Ovary (tissue), 9 donors: ENCODE data around the gene ASPHD2. TPM values are rescaled to one million over a fixed set of nuclear protein-coding genes. Genes with fewer than 3 reads are reported as not detected.

ENCODE experiments used
- DNase-seq, 5 donors: peaks; one replicate each; pipeline ENCODE4 v3.0.0-alpha.2; 2019 to 2020
- H3K27ac ChIP-seq, 2 donors: fragments of 200-600 bp; one replicate each; pipeline versions ENCODE4 v1.5.1 to v1.8.0; 2019 to 2022
- H3K27me3 ChIP-seq: fragments of 200-600 bp; one replicate; pipeline ENCODE4 v1.8.0; 2022
- H3K36me3 ChIP-seq: fragments of 200-600 bp; sonication (generic); one replicate; pipeline ENCODE4 v1.5.1; 2019
- H3K4me1 ChIP-seq: one replicate; pipeline ENCODE4 v1.8.1; 2013; ENCODE audit warnings: mild to moderate bottlenecking, moderate library complexity; ENCODE audit not compliant: insufficient read depth
- H3K4me3 ChIP-seq: fragments of 200-600 bp; sonication (generic); one replicate; pipeline ENCODE4 v1.5.1; 2017
- H3K9me3 ChIP-seq, 2 donors: fragments of 200-600 bp in 1 of 2; sonication (generic) in 1 of 2; one replicate each; pipeline versions ENCODE4 v1.5.1 to v1.8.1; 2013 to 2019; ENCODE audit warnings: mild to moderate bottlenecking in 1 of 2, moderate library complexity in 1 of 2
- CTCF ChIP-seq, 3 donors: fragments of 450-650 bp in 2 of 3; fragments of 200-600 bp in 1 of 3; IDR thresholded peaks; one replicate each; pipeline versions ENCODE4 v1.5.1 to v1.8.0; 2016 to 2022; ENCODE audit warnings: antibody characterized with exemption in 3 of 3, mild to moderate bottlenecking in 1 of 3
- EP300 ChIP-seq: sonication (generic); formaldehyde crosslinking; IDR thresholded peaks from one replicate; pipeline ENCODE4 v1.6.1; 2017; ENCODE audit warnings: antibody characterized with exemption
- POLR2A ChIP-seq: fragments of 450-650 bp; IDR thresholded peaks from one replicate; pipeline ENCODE4 v1.6.1; 2017; ENCODE audit warnings: antibody characterized with exemption, mild to moderate bottlenecking, moderate library complexity
- WGBS, 3 donors: extraction: QIAGEN DNeasy Blood & Tissue Kit in 1 of 3; methylation state at CpG; one replicate each; pipeline versions ENCODE4 v1.1.5 to v1.1.7; 2013 to 2017; 5-methylcytosine and 5-hydroxymethylcytosine counted together
- intact Hi-C, 4 donors: fragments of 100-400 bp; cut with DNase I; formaldehyde crosslinking; loops; one replicate each; pipeline versions ENCODE4 v1.11.0 to v1.15.1; 2022 to 2023
- polyA plus RNA-seq, 2 donors: library from polyadenylated mRNA; stranded (reverse); fragments of 200-250 nt in 1 of 2; fragments of 350-450 nt in 1 of 2; fragmentation: Illumina TruSeq in 1 of 2; extraction: RNeasy Lipid Tissue Mini Kit (QIAGEN cat#74804) in 1 of 2; gene quantifications; one replicate each; pipeline ENCODE4 v1.2.3, GENCODE V29; 2013 to 2014
- total RNA-seq, 7 donors: library from RNA; depleted of rRNA in 2 of 7; stranded (reverse); fragments of >200 nt in 2 of 7; fragmentation: NEBNext Ultra II Directional in 3 of 7; extraction: Animal tissue kit (Norgen Biotek cat#: 25700) in 3 of 7; gene quantifications; one replicate each; pipeline versions ENCODE4 v1.1.0 to v1.2.4, GENCODE V29; 2016 to 2023
- donor health status: DM: no; HTN: no; CAD: no; lungs with moderate emphysema.
- donor health status: DM: no; HTN: no; CAD: no.
- donor health status: Bipolar disorder and iron deficiency.
- donor health status: DM: yes; HTN: yes; CAD: no.
- donor health status: DM: no; HTN: no; CAD: no.
- donor health status: DM: yes; HTN: yes; CAD: no.

The ASPHD2 gene
- total and polyA plus RNA-seq, 9 donors: 0.28 to 1.4 (median 0.52) TPM

GRCh38 chr22:26463101-26463661 lies 34.1 kb downstream of the ASPHD2 start:
- H3K9me3 ChIP-seq: no peaks in the 10 kb centered on the region
- no peak overlapping the region for H3K4me3 ChIP-seq
- no peak for DNase-seq
- no peaks in the 10 kb centered on the region for H3K4me1 ChIP-seq
- H3K27me3 ChIP-seq: no peaks in the 10 kb centered on the region
- no peak overlapping the region for H3K27ac ChIP-seq
- intact Hi-C loops: no loop called here
- 51 to 55% (median 53%) methylated on average over 10 of the region's 10 CpGs for WGBS, 3 donors
- no peak for TF ChIP-seq POLR2A
- no peak for TF ChIP-seq EP300
- TF ChIP-seq CTCF (IDR thresholded peaks at IDR 0.05): no peak
- no peaks in the 10 kb centered on the region for H3K36me3 ChIP-seq

- Histone ChIP-seq H3K27ac (no peak overlapping the region), H3K4me1 (no peaks in the 10 kb centered on the region), H3K27me3 (no peaks in the 10 kb centered on the region), H3K9me3 (no peaks in the 10 kb centered on the region), H3K4me3 (no peak overlapping the region), H3K36me3 (no peaks in the 10 kb centered on the region)
- 58 to 73% (median 62%) methylated on average over 9 of the region's 9 CpGs for WGBS, 3 donors
- no peak for TF ChIP-seq EP300
- TF ChIP-seq CTCF (IDR thresholded peaks at IDR 0.05): no peak
- TF ChIP-seq POLR2A: no peak
- no peak for DNase-seq
- intact Hi-C loops: no loop called here
Observed at GRCh38 chr22:26463688-26464087, 34.6 kb downstream of the ASPHD2 start.

DNA sequence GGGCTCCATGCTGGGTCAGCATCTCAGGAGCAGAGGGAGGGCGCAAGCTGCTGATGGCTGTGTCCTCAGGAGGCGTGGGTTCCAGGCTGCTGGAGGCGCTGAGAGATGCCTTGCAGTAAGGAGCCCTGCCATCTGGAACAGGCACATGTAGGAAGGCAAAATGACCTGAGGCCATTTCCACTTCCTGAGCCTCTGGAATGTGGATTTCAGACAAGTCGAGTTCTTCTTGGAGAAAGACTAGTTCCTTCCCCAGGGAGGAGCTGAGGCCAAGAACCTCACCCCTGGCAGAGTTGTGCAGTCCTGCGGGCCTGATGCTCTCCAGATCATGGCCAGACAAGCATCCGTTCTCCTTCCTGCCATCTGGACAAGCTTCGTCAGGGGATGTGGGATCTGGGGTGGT lies 35.3 kb downstream of the ASPHD2 start:
- H3K36me3 ChIP-seq: no peaks in the 10 kb centered on the region
- H3K4me1 ChIP-seq: no peaks in the 10 kb centered on the region
- no peak for DNase-seq
- no peaks in the 10 kb centered on the region for H3K9me3 ChIP-seq
- no peak for TF ChIP-seq CTCF (IDR thresholded peaks at IDR 0.05)
- no peak for TF ChIP-seq EP300
- TF ChIP-seq POLR2A: no peak
- H3K27me3 ChIP-seq: no peaks in the 10 kb centered on the region
- no peak overlapping the region for H3K27ac ChIP-seq
- H3K4me3 ChIP-seq: no peak overlapping the region
- WGBS, 3 donors: 74 to 76% (median 75%) methylated on average over 7 of the region's 7 CpGs
- intact Hi-C loops: no loop called here

DNA sequence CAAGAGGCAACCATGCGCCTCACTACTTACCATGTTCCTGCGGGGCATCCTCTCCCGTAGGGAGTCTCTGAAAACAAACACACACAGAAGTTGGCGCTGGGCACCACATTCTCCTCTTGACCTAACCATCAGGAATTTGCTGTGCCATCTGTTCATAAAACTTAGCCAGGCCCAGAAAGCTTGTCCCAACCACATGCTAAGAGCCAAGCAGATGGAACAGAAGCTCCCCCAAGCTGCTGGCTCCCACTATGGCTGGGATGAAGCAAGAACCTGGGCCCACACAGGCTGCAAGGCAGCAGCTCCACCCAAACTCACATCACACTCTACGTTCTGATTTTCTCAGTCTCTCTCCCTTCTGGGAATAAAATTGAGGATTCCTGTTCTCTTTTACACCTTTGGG lies 37.1 kb downstream of the ASPHD2 start:
- intact Hi-C loops: no loop called here
- WGBS, 3 donors: 73 to 82% (median 77%) methylated on average over 5 of the region's 5 CpGs
- no peaks in the 10 kb centered on the region for H3K27me3 ChIP-seq
- no peak for DNase-seq
- no peaks in the 10 kb centered on the region for H3K36me3 ChIP-seq
- TF ChIP-seq CTCF (IDR thresholded peaks at IDR 0.05) (no peak), POLR2A (no peak), EP300 (no peak)
- H3K4me1 ChIP-seq: no peaks in the 10 kb centered on the region
- H3K27ac ChIP-seq: no peak overlapping the region
- H3K4me3 ChIP-seq: no peak overlapping the region
- H3K9me3 ChIP-seq: no peaks in the 10 kb centered on the region
